SU-DHL-6 (cell line): Measurements from ENCODE around the gene MRPL36.

ENCODE experiments used
- H2AFZ ChIP-seq: fragments of 200-600 bp; sonication (generic); 2 replicates; pipeline ENCODE4 v1.6.1; 2014; ENCODE audit warnings: low read depth, mild to moderate bottlenecking, moderate library complexity, mixed read lengths, antibody characterized with exemption, low read length; ENCODE audit not compliant: severe bottlenecking
- H3F3A ChIP-seq: fragments of 200-600 bp; shearing (Covaris generic); 2 replicates; pipeline ENCODE4 v1.6.0; 2016; ENCODE audit warnings: antibody characterized with exemption, mild to moderate bottlenecking; ENCODE audit not compliant: insufficient read depth
- H3K27ac ChIP-seq: fragments of 200-600 bp; sonication (generic); 2 replicates; pipeline ENCODE4 v1.5.1; 2016; ENCODE audit warnings: low read depth, mild to moderate bottlenecking, low read length, moderate library complexity, mixed read lengths
- H3K27me3 ChIP-seq: fragments of 200-600 bp; sonication (generic), shearing (Covaris generic); 2 replicates; pipeline ENCODE4 v1.6.0; 2014; ENCODE audit warnings: mild to moderate bottlenecking, low read length
- H3K36me3 ChIP-seq: fragments of 200-600 bp; sonication (generic); 2 replicates; pipeline ENCODE4 v1.6.1; 2014; ENCODE audit warnings: mild to moderate bottlenecking, low read length, mixed read lengths
- H3K4me2 ChIP-seq: fragments of 300-600, 200-600 bp; shearing (Covaris generic), sonication (generic); 2 replicates; pipeline ENCODE4 v1.6.0; 2014; ENCODE audit warnings: low read length, low read depth, mild to moderate bottlenecking; ENCODE audit not compliant: poor library complexity, severe bottlenecking
- H3K4me3 ChIP-seq: fragments of 200-600 bp; sonication (generic); 2 replicates; pipeline ENCODE4 v1.5.1; 2014; ENCODE audit warnings: antibody characterized with exemption, low read length, mild to moderate bottlenecking, mixed read lengths; ENCODE audit not compliant: insufficient read depth, poor library complexity, severe bottlenecking
- H3K79me2 ChIP-seq: fragments of 200-600 bp; sonication (generic); 2 replicates; pipeline ENCODE4 v1.6.1; 2014; ENCODE audit warnings: mild to moderate bottlenecking, low read length, moderate library complexity; ENCODE audit not compliant: insufficient read depth
- H3K9ac ChIP-seq: fragments of 200-600 bp; sonication (generic); 2 replicates; pipeline ENCODE4 v1.7.0; 2014; ENCODE audit warnings: mild to moderate bottlenecking, low read length
- H3K9me2 ChIP-seq: fragments of 200-600 bp; sonication (generic); replicated peaks from 2 replicates; pipeline ENCODE4 v1.6.1; 2014; ENCODE audit warnings: low read length; ENCODE audit not compliant: insufficient read depth
- H3K9me3 ChIP-seq: fragments of 200-600 bp; sonication (generic); 2 replicates; pipeline ENCODE4 v1.6.1; 2014; ENCODE audit warnings: low read length, mixed read lengths; ENCODE audit not compliant: insufficient read depth
- H4K20me1 ChIP-seq: fragments of 200-600 bp; sonication (generic); 2 replicates; pipeline ENCODE4 v1.6.1; 2014; ENCODE audit warnings: low read depth, mild to moderate bottlenecking, antibody characterized with exemption, low read length, moderate library complexity, mixed read lengths
- EZH2phosphoT487 ChIP-seq: fragments of 200-600 bp; sonication (generic), shearing (Covaris generic); conservative IDR thresholded peaks from 2 replicates; pipeline ENCODE4 v1.6.1; 2018; ENCODE audit warnings: mild to moderate bottlenecking, antibody characterized with exemption, low read length, moderate library complexity, mixed read lengths
- TF ChIP-seq, protein P1 (sequence below): fragments of 200-600 bp; sonication (generic); IDR thresholded peaks from one replicate; pipeline ENCODE4 v1.5.1; 2017; ENCODE audit warnings: antibody characterized with exemption, mild to moderate bottlenecking, low read length, moderate library complexity; ENCODE audit not compliant: insufficient read depth, poor library complexity, severe bottlenecking

Gene MRPL36

DNA sequence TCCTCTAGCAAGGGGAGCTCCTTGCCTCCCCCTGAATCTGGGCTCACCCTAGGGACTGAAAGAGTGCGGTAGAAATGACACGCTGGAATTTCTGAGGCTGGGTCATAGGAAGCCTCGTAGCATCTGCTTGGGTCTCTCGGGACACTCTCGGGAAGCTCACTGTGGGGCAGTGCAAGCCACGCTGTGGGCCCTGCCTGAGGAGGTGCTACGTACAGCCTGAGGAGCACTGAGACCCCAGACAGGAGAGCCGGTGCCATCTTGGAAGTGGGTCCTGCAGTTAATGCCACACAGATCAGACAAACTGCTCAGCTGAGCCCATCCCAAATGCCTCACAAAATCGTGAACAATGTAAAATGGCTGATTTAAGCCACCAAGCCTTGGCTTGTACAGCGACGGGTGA, 1.8 kb downstream of the MRPL36 start:
- H2AFZ ChIP-seq: no peak overlapping the region
- peak overlapping the region; percentile 30; the same call in 1 of the 2 replicates for H3K27ac ChIP-seq
- no peak overlapping the region for H3K4me3 ChIP-seq
- peak overlapping the region; percentile 20 for H3K9ac ChIP-seq
- TF ChIP-seq EZH2phosphoT487: no peak
- TF ChIP-seq, protein P1, sequence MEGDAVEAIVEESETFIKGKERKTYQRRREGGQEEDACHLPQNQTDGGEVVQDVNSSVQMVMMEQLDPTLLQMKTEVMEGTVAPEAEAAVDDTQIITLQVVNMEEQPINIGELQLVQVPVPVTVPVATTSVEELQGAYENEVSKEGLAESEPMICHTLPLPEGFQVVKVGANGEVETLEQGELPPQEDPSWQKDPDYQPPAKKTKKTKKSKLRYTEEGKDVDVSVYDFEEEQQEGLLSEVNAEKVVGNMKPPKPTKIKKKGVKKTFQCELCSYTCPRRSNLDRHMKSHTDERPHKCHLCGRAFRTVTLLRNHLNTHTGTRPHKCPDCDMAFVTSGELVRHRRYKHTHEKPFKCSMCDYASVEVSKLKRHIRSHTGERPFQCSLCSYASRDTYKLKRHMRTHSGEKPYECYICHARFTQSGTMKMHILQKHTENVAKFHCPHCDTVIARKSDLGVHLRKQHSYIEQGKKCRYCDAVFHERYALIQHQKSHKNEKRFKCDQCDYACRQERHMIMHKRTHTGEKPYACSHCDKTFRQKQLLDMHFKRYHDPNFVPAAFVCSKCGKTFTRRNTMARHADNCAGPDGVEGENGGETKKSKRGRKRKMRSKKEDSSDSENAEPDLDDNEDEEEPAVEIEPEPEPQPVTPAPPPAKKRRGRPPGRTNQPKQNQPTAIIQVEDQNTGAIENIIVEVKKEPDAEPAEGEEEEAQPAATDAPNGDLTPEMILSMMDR: no peak
- H3K27me3 ChIP-seq: no peaks in the 10 kb centered on the region
- H3K4me2 ChIP-seq: peak overlapping the region; percentile 90
- peaks cover 49% of the 10 kb centered on the region for H3K79me2 ChIP-seq
- H3K9me3 ChIP-seq: no peaks in the 10 kb centered on the region
- peaks cover 26% of the 10 kb centered on the region for H3F3A ChIP-seq
- H3K9me2 ChIP-seq: no peaks in the 10 kb centered on the region
- H4K20me1 ChIP-seq: no peaks in the 10 kb centered on the region
- H3K36me3 ChIP-seq: 0 out of 2 replicates have a peak, but pooled peaks cover 5% of the 10 kb centered on the region

DNA sequence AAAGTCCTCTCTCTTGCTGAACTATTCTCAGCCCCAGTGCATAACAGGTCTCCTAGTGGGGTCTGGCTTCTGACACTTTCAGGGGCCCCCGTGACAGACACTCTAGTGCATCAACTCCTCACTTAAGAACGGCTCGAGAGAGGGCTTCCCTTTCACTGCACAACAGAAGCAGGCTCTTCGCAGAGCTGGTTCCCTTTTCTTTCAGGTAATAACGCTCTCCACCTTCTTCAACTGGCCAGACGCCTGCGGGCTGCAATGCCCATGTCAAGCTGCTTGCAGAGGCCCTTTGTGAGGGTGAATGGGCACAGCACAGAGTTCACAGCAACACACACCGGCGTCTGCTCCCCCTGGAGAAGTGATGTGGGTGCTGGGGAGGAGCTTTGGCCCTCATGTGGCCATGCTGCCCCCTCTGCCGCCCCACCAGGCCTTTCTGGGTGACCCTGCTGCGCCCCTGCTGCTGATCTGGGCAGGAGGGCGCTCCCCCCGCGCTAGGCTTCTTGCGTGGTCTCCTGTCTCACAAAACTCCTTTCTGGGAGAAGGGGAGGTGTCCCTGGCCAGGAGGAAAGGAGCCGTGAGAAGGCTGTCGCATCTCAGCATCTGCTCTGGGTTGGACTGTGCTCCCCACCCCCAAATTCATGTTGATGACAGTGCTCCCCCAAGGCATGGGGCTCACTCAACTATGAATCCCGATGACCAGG, 2.4 kb downstream of the MRPL36 start:
- Histone ChIP-seq H3K9me2 (no peaks in the 10 kb centered on the region), H3K36me3 (no peaks in the 10 kb centered on the region), H3K4me3 (no peak overlapping the region), H3K4me2 (peak overlapping the region; percentile 90), H3F3A (peaks cover 28% of the 10 kb centered on the region), H3K9ac (peak overlapping the region; percentile 20), H3K79me2 (peaks cover 43% of the 10 kb centered on the region), H3K27me3 (no peaks in the 10 kb centered on the region), H3K9me3 (no peaks in the 10 kb centered on the region), H4K20me1 (no peaks in the 10 kb centered on the region), H2AFZ (no peak overlapping the region), H3K27ac (peak overlapping the region; percentile 30)
- TF ChIP-seq, protein P1: no peak
- no peak for TF ChIP-seq EZH2phosphoT487

DNA sequence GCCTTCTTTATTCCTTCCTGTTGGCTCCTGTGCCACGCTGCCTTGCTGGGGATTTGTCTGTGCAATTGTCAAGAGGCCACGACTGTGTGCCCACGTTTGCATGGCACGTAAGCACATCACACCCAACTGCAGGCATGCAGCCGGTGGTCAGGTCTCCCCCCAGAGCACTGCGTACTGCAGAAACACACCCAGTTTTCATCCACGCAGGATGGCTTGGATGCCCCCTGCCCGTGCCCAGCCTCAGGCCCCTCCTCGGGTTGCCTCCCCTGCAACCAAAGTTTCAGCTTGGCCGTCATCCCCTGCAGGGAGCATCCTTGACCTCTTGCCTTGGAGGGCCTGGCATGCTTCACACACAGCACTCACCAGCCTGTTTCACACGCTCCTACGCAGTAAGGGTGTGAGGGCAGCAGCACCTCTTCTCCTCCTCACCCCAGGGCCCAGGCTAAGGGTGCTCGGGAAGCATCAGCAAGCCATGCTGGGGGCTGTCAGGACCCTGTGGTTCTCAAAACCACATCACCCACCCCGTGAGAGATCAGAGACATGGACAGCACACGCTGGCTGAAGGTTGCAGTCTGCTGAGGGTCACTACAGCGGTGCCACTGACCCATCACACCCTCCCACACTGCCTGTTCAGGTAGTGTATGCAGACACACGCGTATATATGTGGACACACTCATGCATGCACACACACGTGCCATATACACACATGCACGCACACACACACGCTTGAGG, 3.1 kb downstream of the MRPL36 start:
- Histone ChIP-seq H3K9me3 (no peaks in the 10 kb centered on the region), H3K79me2 (peaks cover 36% of the 10 kb centered on the region), H3K4me3 (no peak overlapping the region), H3K4me2 (peak overlapping the region; percentile 90), H3K27me3 (no peaks in the 10 kb centered on the region), H3K9ac (peak overlapping the region; percentile 20; the same call in 1 of the 2 replicates), H2AFZ (no peak overlapping the region), H3K9me2 (no peaks in the 10 kb centered on the region), H3F3A (peaks cover 36% of the 10 kb centered on the region), H4K20me1 (no peaks in the 10 kb centered on the region), H3K36me3 (no peaks in the 10 kb centered on the region), H3K27ac (peak overlapping the region; percentile 30)
- TF ChIP-seq, protein P1: no peak
- no peak for TF ChIP-seq EZH2phosphoT487
